DND-41 (cell line): ENCODE data around the gene HSDL2.

ENCODE experiments used
- EZH2 ChIP-seq: IDR thresholded peaks from 3 replicates; pipeline ENCODE4 v1.6.1; 2012; ENCODE audit warnings: borderline replicate concordance, low read depth, mild to moderate bottlenecking, moderate library complexity, low read length, inconsistent platforms; ENCODE audit not compliant: severe bottlenecking
- TF ChIP-seq, protein P1 (sequence below): IDR thresholded peaks from 2 replicates; pipeline ENCODE4 v1.5.1; 2012; ENCODE audit warnings: borderline replicate concordance, low read length, moderate library complexity, mild to moderate bottlenecking; ENCODE audit not compliant: poor library complexity, severe bottlenecking; ENCODE audit errors: extremely low read depth

DNA sequence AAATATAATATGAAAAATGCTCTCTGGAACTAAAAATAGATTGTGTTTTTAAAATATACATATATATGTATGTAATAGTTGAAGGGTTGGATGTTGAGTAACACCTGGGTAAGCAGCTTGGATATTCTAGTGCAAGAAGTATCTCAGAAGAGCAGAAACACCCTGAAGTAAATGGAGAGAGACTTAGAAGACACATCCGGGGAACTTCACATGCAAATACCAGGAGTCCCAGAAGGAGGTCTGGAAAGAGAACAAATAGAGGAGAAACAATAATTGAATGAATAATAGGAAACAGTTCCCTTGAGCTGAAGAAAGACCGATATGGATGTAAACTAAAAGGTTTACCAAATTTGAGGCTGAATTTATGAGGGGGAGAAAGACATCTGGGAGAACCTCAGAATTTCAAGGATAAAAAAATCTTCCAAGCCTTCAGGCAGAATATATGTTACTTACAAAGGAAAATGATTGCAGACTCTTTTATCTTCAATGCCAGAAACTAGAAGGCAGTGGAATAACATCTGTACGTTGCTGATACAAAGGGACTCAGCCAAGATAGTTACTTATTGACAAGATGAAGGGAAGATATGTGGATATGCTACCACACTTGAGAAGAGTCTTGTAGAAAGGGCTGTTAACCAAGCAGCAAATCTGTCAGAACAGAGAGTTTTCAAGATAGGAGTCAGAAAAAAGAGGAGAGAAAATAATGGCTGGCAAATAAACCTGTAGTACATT is 42.7 kb downstream of the HSDL2 start:
- TF ChIP-seq EZH2, result no peak
- TF ChIP-seq, protein P1, sequence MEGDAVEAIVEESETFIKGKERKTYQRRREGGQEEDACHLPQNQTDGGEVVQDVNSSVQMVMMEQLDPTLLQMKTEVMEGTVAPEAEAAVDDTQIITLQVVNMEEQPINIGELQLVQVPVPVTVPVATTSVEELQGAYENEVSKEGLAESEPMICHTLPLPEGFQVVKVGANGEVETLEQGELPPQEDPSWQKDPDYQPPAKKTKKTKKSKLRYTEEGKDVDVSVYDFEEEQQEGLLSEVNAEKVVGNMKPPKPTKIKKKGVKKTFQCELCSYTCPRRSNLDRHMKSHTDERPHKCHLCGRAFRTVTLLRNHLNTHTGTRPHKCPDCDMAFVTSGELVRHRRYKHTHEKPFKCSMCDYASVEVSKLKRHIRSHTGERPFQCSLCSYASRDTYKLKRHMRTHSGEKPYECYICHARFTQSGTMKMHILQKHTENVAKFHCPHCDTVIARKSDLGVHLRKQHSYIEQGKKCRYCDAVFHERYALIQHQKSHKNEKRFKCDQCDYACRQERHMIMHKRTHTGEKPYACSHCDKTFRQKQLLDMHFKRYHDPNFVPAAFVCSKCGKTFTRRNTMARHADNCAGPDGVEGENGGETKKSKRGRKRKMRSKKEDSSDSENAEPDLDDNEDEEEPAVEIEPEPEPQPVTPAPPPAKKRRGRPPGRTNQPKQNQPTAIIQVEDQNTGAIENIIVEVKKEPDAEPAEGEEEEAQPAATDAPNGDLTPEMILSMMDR, result no peak
